SK-N-MC (cell line): Measurements from ENCODE around the gene PDP2.

ENCODE experiments used
- EZH2 ChIP-seq: fragments of 200-600 bp; sonication (generic); IDR thresholded peaks from one replicate; pipeline ENCODE4 v1.6.1; 2017; ENCODE audit warnings: antibody characterized with exemption
- POLR2AphosphoS5 ChIP-seq: IDR thresholded peaks from 2 replicates; pipeline ENCODE4 v1.6.1; 2012; ENCODE audit warnings: mild to moderate bottlenecking, low read depth, low read length, borderline replicate concordance

- no peak for TF ChIP-seq EZH2
- TF ChIP-seq POLR2AphosphoS5: no peak
These were observed 51.4 kb downstream of the PDP2 start for GRCh38 chr16:66931665-66932064.
